Right ventricle myocardium inferior (tissue), 1 donor: ENCODE results near the gene ANKRD31. TPM values are rescaled to one million over a fixed set of nuclear protein-coding genes. Genes with fewer than 3 reads are reported as not detected.

Source experiments
- ATAC-seq: fragments of 200-7000 bp; cut with Tn5 transposase; one replicate; pipeline ENCODE4 v1.9.1; 2020; ENCODE audit warnings: mild to moderate bottlenecking, moderate library complexity
- DNase-seq: peaks from one replicate; pipeline ENCODE4 v3.0.0; 2021; ENCODE audit errors: missing footprints
- intact Hi-C: fragments of 100-400 bp; cut with DNase I; formaldehyde crosslinking; loops from one replicate; pipeline ENCODE4 v1.11.0; 2022
- total RNA-seq: library from RNA; stranded (reverse); fragmentation: NEBNext Ultra II Directional; extraction: Animal tissue kit (Norgen Biotek cat#: 25700); gene quantifications from one replicate; pipeline ENCODE4 v1.2.1, GENCODE V29; 2021
- donor health status: DM: no; HTN: yes; CAD: no; lungs with severe emphysema.

Gene ANKRD31
- total RNA-seq, 1 donor from 2014 or later = 0.05 TPM

- ATAC-seq = no peak
- DNase-seq = no peak
- intact Hi-C loops = loop anchor here (10.0 kb wide), 1 partner anchor 284 kb away; the partner anchor contains the start of gene HMGCR
Observed at GRCh38 chr5:75051217-75051751, 185.4 kb downstream of the ANKRD31 start.

GRCh38 chr5:75050415-75050814, 186.3 kb downstream of the ANKRD31 start:
- no peak for DNase-seq
- intact Hi-C loops = loop anchor here (10.0 kb wide), 1 partner anchor 284 kb away; the partner anchor contains the start of gene HMGCR
- no peak for ATAC-seq

- DNase-seq (no peak), ATAC-seq (peak; percentile 29)
- intact Hi-C loops = loop anchor here (5.0 to 10.0 kb wide), 2 partner anchors 285 to 1208 kb away; partner anchors contain the start of gene HMGCR
Observed at GRCh38 chr5:75049456-75050351, 187.0 kb downstream of the ANKRD31 start.

GRCh38 chr5:75048457-75048953, 188.2 kb downstream of the ANKRD31 start:
- DNase-seq = no peak
- intact Hi-C loops = loop anchor here (5.0 kb wide), 1 partner anchor 1209 kb away; no protein-coding TSS in a partner anchor
- no peak for ATAC-seq

- ATAC-seq = no peak
- intact Hi-C loops = loop anchor here (5.0 kb wide), 1 partner anchor 1210 kb away; no protein-coding TSS in a partner anchor
- DNase-seq = no peak
Observed at GRCh38 chr5:75047356-75047755, 189.3 kb downstream of the ANKRD31 start.

GRCh38 chr5:75046366-75047142, 190.1 kb downstream of the ANKRD31 start:
- DNase-seq (no peak), ATAC-seq (no peak)
- intact Hi-C loops = loop anchor here (5.0 kb wide), 1 partner anchor 1211 kb away; no protein-coding TSS in a partner anchor

- intact Hi-C loops = loop anchor here (5.0 kb wide), 1 partner anchor 1212 kb away; no protein-coding TSS in a partner anchor
- ATAC-seq (no peak), DNase-seq (no peak)
Observed at GRCh38 chr5:75045071-75045470, 191.6 kb downstream of the ANKRD31 start.

- intact Hi-C loops = no loop called here
- ATAC-seq = no peak
- no peak for DNase-seq
Observed at GRCh38 chr5:75044406-75044805, 192.3 kb downstream of the ANKRD31 start.

- intact Hi-C loops = no loop called here
- DNase-seq (no peak), ATAC-seq (no peak)
Observed at GRCh38 chr5:75043633-75044264, 192.9 kb downstream of the ANKRD31 start.

- ATAC-seq (no peak), DNase-seq (no peak)
- intact Hi-C loops = no loop called here
Observed at GRCh38 chr5:75042522-75042921, 194.2 kb downstream of the ANKRD31 start.

- intact Hi-C loops = no loop called here
- ATAC-seq (no peak), DNase-seq (no peak)
Observed at GRCh38 chr5:75040973-75041372, 195.7 kb downstream of the ANKRD31 start.

- ATAC-seq (no peak), DNase-seq (no peak)
- intact Hi-C loops = no loop called here
Observed at GRCh38 chr5:75037106-75037505, 199.6 kb downstream of the ANKRD31 start.

GRCh38 chr5:75034137-75034739, 202.4 kb downstream of the ANKRD31 start:
- no peak for DNase-seq
- intact Hi-C loops = no loop called here
- peak; percentile 10 for ATAC-seq

GRCh38 chr5:75031366-75031765, 205.3 kb downstream of the ANKRD31 start:
- ATAC-seq (no peak), DNase-seq (no peak)
- intact Hi-C loops = no loop called here

GRCh38 chr5:75028090-75028489, 208.6 kb downstream of the ANKRD31 start:
- ATAC-seq (no peak), DNase-seq (no peak)
- intact Hi-C loops = no loop called here

- ATAC-seq (no peak), DNase-seq (no peak)
- intact Hi-C loops = no loop called here
Observed at GRCh38 chr5:75023368-75024159, 213.1 kb downstream of the ANKRD31 start.

- no peak for ATAC-seq
- intact Hi-C loops = no loop called here
- no peak for DNase-seq
Observed at GRCh38 chr5:75021800-75022199, 214.9 kb downstream of the ANKRD31 start.
